Astrocyte (in vitro differentiated cells and primary cell): ENCODE results near the gene PRR16. TPM values are rescaled to one million over a fixed set of nuclear protein-coding genes. Genes with fewer than 3 reads are reported as not detected.

ENCODE experiments used
- DNase-seq: peaks from one replicate; pipeline ENCODE4 v3.0.0-alpha.2; 2010; ENCODE audit warnings: low read depth
- FAIRE-seq: peaks from 2 replicates; lab custom pipeline; 2011; peaks lifted over from hg19 to GRCh38; lab: Jason Lieb, UNC
- H2AFZ ChIP-seq: 2 replicates; pipeline ENCODE4 v1.6.0; 2012; ENCODE audit warnings: low read depth, low read length, inconsistent platforms
- H3K27ac ChIP-seq: 2 replicates; pipeline ENCODE4 v1.5.1; 2011; ENCODE audit warnings: low read depth, low read length, inconsistent platforms
- H3K27me3 ChIP-seq: 2 replicates; pipeline ENCODE4 v1.6.0; 2011; ENCODE audit warnings: low read length, inconsistent platforms; ENCODE audit not compliant: insufficient read depth
- H3K36me3 ChIP-seq: 2 replicates; pipeline ENCODE4 v1.5.1; 2011; ENCODE audit warnings: low read length, inconsistent platforms; ENCODE audit not compliant: insufficient read depth
- H3K4me1 ChIP-seq: 2 replicates; pipeline ENCODE4 v1.5.1; 2011; ENCODE audit warnings: low read length, inconsistent platforms; ENCODE audit not compliant: insufficient read depth
- H3K4me2 ChIP-seq: 2 replicates; pipeline ENCODE4 v1.6.0; 2012; ENCODE audit warnings: low read length, inconsistent platforms
- H3K4me3 ChIP-seq: 2 replicates; pipeline ENCODE4 v1.5.1; 2011; ENCODE audit warnings: low read depth, mild to moderate bottlenecking, low read length, inconsistent platforms; ENCODE audit not compliant: insufficient read depth
- H3K79me2 ChIP-seq: 2 replicates; pipeline ENCODE4 v1.6.0; 2012; ENCODE audit warnings: mild to moderate bottlenecking, low read length, inconsistent platforms; ENCODE audit not compliant: insufficient read depth
- H3K9ac ChIP-seq: 2 replicates; pipeline ENCODE4 v1.6.0; 2012; ENCODE audit warnings: mild to moderate bottlenecking, low read length, inconsistent platforms
- H3K9me3 ChIP-seq: 2 replicates; pipeline ENCODE4 v1.5.1; 2012; ENCODE audit warnings: low read depth, mild to moderate bottlenecking, low read length, inconsistent platforms; ENCODE audit not compliant: insufficient read depth
- H4K20me1 ChIP-seq: 2 replicates; pipeline ENCODE4 v1.6.0; 2012; ENCODE audit warnings: low read length, inconsistent platforms; ENCODE audit not compliant: insufficient read depth
- H3K27ac Mint-ChIP-seq: one replicate; pipeline ENCODE4 v1.8.0; 2021; ENCODE audit warnings: mild to moderate bottlenecking, mixed read lengths; ENCODE audit not compliant: unreplicated experiment
- H3K27me3 Mint-ChIP-seq: one replicate; pipeline ENCODE4 v1.8.0; 2021; ENCODE audit warnings: low read depth, mixed read lengths; ENCODE audit not compliant: unreplicated experiment
- H3K36me3 Mint-ChIP-seq: one replicate; pipeline ENCODE4 v1.8.0; 2021; ENCODE audit warnings: low read depth, mixed read lengths; ENCODE audit not compliant: unreplicated experiment
- H3K4me1 Mint-ChIP-seq: one replicate; pipeline ENCODE4 v1.8.0; 2021; ENCODE audit warnings: low read depth, mixed read lengths; ENCODE audit not compliant: unreplicated experiment
- H3K4me3 Mint-ChIP-seq: one replicate; pipeline ENCODE4 v1.8.0; 2021; ENCODE audit warnings: mild to moderate bottlenecking, moderate library complexity, mixed read lengths; ENCODE audit not compliant: unreplicated experiment
- H3K9me3 Mint-ChIP-seq: one replicate; pipeline ENCODE4 v1.8.0; 2021; ENCODE audit warnings: mild to moderate bottlenecking, mixed read lengths; ENCODE audit not compliant: unreplicated experiment
- CTCF ChIP-seq: IDR thresholded peaks from 2 replicates; pipeline ENCODE4 v1.5.1; 2011; ENCODE audit warnings: low read depth, mild to moderate bottlenecking, inconsistent platforms, low read length, moderate library complexity; ENCODE audit not compliant: insufficient read depth
- EZH2 ChIP-seq: IDR thresholded peaks from 2 replicates; pipeline ENCODE4 v1.6.1; 2012; ENCODE audit warnings: mild to moderate bottlenecking, low read length, inconsistent platforms; ENCODE audit not compliant: insufficient read depth
- total RNA-seq: library from RNA; stranded (reverse); gene quantifications from 2 replicates; pipeline ENCODE4 v1.2.1, GENCODE V29; 2021

PRR16 gene
- total RNA-seq, 1 donor from 2014 or later, result 9.1 TPM

GRCh38 chr5:120567066-120567465 is 103.0 kb downstream of the PRR16 start:
- DNase-seq, result no peak
- H3K9me3 Mint-ChIP-seq, result peaks cover 1% of the 10 kb centered on the region
- no peak overlapping the region for H3K4me3 Mint-ChIP-seq
- Histone ChIP-seq H3K4me2 (no peak overlapping the region), H4K20me1 (no peaks in the 10 kb centered on the region), H3K27ac (no peak overlapping the region), H2AFZ (no peak overlapping the region), H3K36me3 (no peaks in the 10 kb centered on the region), H3K9me3 (no peaks in the 10 kb centered on the region), H3K79me2 (peaks cover 20% of the 10 kb centered on the region), H3K4me3 (no peak overlapping the region), H3K27me3 (no peaks in the 10 kb centered on the region), H3K9ac (no peak overlapping the region), H3K4me1 (no peaks in the 10 kb centered on the region)
- FAIRE-seq, result no peak
- H3K27ac Mint-ChIP-seq, result no peak overlapping the region
- TF ChIP-seq EZH2 (no peak), CTCF (no peak)
- peaks cover 4% of the 10 kb centered on the region for H3K36me3 Mint-ChIP-seq
- no peaks in the 10 kb centered on the region for H3K27me3 Mint-ChIP-seq
- H3K4me1 Mint-ChIP-seq, result peaks cover 4% of the 10 kb centered on the region

- H3K36me3 Mint-ChIP-seq, result peaks cover 4% of the 10 kb centered on the region
Measured at GRCh38 chr5:120567921-120568320, 103.8 kb downstream of the PRR16 start.

More at GRCh38 chr5:120567921-120568320, 103.8 kb downstream of the PRR16 start:
- Histone ChIP-seq H2AFZ (no peak overlapping the region), H3K27me3 (no peaks in the 10 kb centered on the region), H4K20me1 (no peaks in the 10 kb centered on the region), H3K27ac (no peak overlapping the region), H3K4me3 (no peak overlapping the region), H3K4me1 (no peaks in the 10 kb centered on the region), H3K4me2 (no peak overlapping the region), H3K79me2 (peaks cover 17% of the 10 kb centered on the region), H3K9me3 (no peaks in the 10 kb centered on the region), H3K36me3 (no peaks in the 10 kb centered on the region), H3K9ac (no peak overlapping the region)
- TF ChIP-seq CTCF (no peak), EZH2 (no peak)
- peaks cover 4% of the 10 kb centered on the region for H3K4me1 Mint-ChIP-seq
- H3K27ac Mint-ChIP-seq, result no peak overlapping the region
- H3K4me3 Mint-ChIP-seq, result no peak overlapping the region
- DNase-seq (no peak), FAIRE-seq (no peak)
- no peaks in the 10 kb centered on the region for H3K27me3 Mint-ChIP-seq
- peaks cover 1% of the 10 kb centered on the region for H3K9me3 Mint-ChIP-seq
